ENCODE results near the gene MFF.
"Not testable (repeated sequence)": the region's sequence is repeated elsewhere in the genome, so short reads cannot be mapped to it uniquely, and the experiment has no call there.

Gene MFF

GRCh38 chr2:227377467-227378351 is 52.7 kb downstream of the MFF start:
- DNase-seq (ENCODE audit: low spot score) = no peak

GRCh38 chr2:227378371-227378782 is 53.3 kb downstream of the MFF start:
- no peak for DNase-seq (ENCODE audit: low spot score)

- no peak for DNase-seq (ENCODE audit: low spot score)
Observed at GRCh38 chr2:227379095-227379494, 54.0 kb downstream of the MFF start, which contains the start of gene TM4SF20. TSS of gene TM4SF20 (minus strand) at chr2:227379306. CDS start at chr2:227379268, 38 bp downstream.

- not testable (repeated sequence) for DNase-seq (ENCODE audit: low spot score)
Observed at GRCh38 chr2:227382241-227382835, 57.3 kb downstream of the MFF start.

GRCh38 chr2:227383686-227384085 is 58.6 kb downstream of the MFF start:
- no peak for DNase-seq (ENCODE audit: low spot score)

GRCh38 chr2:227386630-227387029 is 61.6 kb downstream of the MFF start:
- DNase-seq (ENCODE audit: low spot score) = no peak

- DNase-seq (ENCODE audit: low spot score) = not testable (repeated sequence)
Observed at GRCh38 chr2:227387583-227387982, 62.5 kb downstream of the MFF start, which contains the start of gene SCYGR1. TSS of gene SCYGR1 (minus strand) at chr2:227387949. CDS start at chr2:227387949, 0 bp downstream.

GRCh38 chr2:227388537-227389011 is 63.5 kb downstream of the MFF start:
- no peak for DNase-seq (ENCODE audit: low spot score)

GRCh38 chr2:227389231-227389630 is 64.2 kb downstream of the MFF start:
- no peak for DNase-seq (ENCODE audit: low spot score)

- no peak for DNase-seq (ENCODE audit: low spot score)
Observed at GRCh38 chr2:227389661-227390060, 64.6 kb downstream of the MFF start.

- no peak for DNase-seq (ENCODE audit: low spot score)
Observed at GRCh38 chr2:227390468-227391256, 65.6 kb downstream of the MFF start.

GRCh38 chr2:227394401-227394800 is 69.3 kb downstream of the MFF start:
- DNase-seq (ENCODE audit: low spot score) = no peak

- no peak for DNase-seq (ENCODE audit: low spot score)
Observed at GRCh38 chr2:227395556-227395955, 70.5 kb downstream of the MFF start.

- DNase-seq (ENCODE audit: low spot score) = no peak
Observed at GRCh38 chr2:227397562-227397961, 72.5 kb downstream of the MFF start.

- no peak for DNase-seq (ENCODE audit: low spot score)
Observed at GRCh38 chr2:227398684-227399670, 73.9 kb downstream of the MFF start.

GRCh38 chr2:227401550-227401949 is 76.5 kb downstream of the MFF start:
- DNase-seq (ENCODE audit: low spot score) = no peak

- DNase-seq (ENCODE audit: low spot score) = no peak
Observed at GRCh38 chr2:227402321-227402720, 77.3 kb downstream of the MFF start.

- DNase-seq (ENCODE audit: low spot score) = no peak
Observed at GRCh38 chr2:227402959-227403358, 77.9 kb downstream of the MFF start.

GRCh38 chr2:227404585-227405271 is 79.7 kb downstream of the MFF start:
- no peak for DNase-seq (ENCODE audit: low spot score)
